Myocyte (in vitro differentiated cells): Measurements from ENCODE around the gene TXK. TPM values are rescaled to one million over a fixed set of nuclear protein-coding genes. Genes with fewer than 3 reads are reported as not detected.

ENCODE experiments used
- DNase-seq: peaks from one replicate; pipeline ENCODE4 v3.0.0-alpha.2; 2012; ENCODE audit warnings: low read depth
- total RNA-seq: library from RNA; depleted of rRNA; stranded (reverse); fragments of >200 nt; gene quantifications from 2 replicates; pipeline ENCODE4 v1.2.3, GENCODE V29; 2014

TXK gene
- total RNA-seq, 1 donor from 2014 or later: 2.7 TPM

DNA sequence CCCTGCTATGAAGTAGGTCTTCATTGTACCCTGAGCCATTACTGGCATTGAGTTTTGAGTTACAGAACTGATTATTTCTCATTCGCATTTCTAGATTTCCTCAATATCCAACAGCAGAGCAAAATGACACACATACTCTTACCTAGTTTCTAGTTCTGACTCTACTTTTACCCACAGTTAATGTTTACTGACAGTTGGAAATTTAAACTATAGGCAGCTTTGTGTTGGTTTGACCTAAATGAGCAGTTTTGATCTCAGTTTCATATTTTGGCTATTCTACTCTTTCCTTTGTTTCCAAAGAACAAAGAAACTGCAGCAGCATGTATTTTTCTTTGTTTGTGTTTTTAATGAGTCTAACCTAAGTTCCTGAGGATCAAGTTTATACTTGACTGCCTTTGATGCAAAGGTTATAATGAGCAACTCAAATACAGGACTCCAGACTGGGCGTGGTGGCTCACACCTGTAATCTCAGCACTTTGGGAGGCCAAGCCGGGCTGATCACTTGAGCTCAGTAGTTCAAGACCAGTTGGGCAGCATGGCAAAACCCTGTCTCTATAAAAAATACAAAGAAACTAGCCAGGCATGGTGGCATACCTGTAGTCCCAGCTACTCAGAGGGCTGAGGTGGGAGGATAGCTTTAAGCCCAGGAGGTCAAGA, 30.4 kb downstream of the TXK start:
- no peak for DNase-seq

DNA sequence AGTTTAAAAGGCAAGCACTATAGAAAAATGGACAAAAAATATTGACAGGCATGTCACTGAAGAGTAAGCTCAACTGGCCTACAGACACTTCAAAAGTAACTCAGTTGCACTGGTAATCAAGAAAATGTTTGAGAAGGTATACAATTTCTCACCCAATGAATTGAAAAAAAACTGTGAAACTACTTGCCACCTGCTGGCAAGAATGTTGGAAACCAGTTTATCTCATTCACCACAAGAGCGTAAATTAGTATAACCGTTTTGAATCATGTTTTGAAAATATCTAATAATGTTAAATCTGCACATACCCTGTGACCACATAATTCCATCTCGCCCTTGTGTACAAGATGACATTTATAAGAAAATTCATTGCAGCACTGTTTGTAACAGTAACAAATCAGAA, 31.7 kb downstream of the TXK start:
- no peak for DNase-seq

DNA sequence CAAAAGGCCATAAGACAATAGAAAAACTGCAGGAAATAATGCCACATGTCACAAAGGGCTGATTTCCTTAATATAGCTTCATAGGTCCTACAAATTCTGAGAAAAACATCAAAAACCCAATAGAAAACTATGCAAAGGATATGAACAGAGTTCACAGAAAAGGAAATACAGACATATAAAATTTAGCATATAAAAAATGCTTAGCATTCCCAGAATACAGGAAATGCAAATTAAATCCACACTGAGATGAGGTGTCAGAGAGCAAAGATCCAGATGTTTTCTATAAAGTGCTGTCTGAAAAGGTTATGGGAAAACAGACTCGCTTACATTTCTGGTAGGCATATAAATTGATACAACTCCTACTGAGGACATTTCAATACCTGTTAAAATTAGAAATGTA, 33.8 kb downstream of the TXK start:
- no peak for DNase-seq

DNA sequence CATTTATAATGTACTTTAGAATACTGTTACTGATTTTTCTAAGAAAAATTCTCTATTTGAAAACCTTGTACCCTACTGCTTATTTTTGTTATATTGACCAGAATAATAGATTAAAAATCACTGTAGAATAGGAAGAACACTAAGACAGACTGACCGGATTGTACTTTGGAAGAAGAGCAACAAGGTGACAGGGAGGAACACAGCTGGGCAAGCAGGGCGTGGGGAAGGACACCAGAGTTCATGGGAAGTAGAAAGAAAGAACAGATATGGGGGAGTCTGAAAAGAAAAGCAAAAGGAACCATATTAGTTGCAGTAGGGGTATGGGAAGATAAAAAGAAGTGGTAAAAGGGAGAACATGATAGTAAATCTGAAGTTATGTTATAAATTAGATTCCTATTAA, 38.6 kb downstream of the TXK start:
- no peak for DNase-seq

DNA sequence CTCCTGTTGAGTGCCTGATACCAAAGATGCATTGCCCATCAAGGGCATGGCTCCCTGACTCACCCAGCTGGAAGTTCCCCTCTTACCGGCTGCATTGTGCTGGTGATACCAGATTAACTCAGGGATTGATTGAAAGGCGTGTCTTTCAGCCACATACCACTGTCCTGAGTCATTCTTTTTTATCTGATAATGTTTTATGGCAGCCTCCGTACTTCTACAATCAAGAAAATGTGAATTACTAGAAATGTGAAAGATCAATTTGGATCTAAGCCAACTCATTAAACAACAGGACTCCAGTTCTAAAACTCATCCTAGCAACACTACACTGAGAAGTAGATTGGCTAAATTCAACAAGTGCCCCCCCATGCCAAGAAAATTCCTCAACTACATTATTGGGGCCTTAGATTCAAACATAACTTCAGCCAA, 40.0 kb downstream of the TXK start:
- peak; percentile 34 for DNase-seq

DNA sequence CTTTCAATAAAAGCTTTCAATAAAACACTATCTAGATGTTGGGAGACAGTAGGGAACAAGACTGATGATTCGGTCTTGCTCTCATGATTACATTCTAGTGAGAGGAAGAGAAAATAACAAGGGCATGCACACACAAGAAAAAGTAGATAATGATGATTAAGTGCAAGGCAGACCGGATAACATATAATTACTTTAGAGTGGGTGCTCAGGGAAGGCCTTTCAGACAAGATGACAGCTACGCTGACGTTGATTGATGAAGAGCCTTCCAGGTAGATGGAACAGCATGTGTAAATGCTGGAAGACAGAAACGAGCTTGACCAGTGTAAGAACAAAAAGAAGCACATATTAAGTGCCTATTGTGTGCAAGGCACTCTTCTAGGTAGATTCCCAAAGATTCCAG, 43.4 kb downstream of the TXK start:
- no peak for DNase-seq

DNA sequence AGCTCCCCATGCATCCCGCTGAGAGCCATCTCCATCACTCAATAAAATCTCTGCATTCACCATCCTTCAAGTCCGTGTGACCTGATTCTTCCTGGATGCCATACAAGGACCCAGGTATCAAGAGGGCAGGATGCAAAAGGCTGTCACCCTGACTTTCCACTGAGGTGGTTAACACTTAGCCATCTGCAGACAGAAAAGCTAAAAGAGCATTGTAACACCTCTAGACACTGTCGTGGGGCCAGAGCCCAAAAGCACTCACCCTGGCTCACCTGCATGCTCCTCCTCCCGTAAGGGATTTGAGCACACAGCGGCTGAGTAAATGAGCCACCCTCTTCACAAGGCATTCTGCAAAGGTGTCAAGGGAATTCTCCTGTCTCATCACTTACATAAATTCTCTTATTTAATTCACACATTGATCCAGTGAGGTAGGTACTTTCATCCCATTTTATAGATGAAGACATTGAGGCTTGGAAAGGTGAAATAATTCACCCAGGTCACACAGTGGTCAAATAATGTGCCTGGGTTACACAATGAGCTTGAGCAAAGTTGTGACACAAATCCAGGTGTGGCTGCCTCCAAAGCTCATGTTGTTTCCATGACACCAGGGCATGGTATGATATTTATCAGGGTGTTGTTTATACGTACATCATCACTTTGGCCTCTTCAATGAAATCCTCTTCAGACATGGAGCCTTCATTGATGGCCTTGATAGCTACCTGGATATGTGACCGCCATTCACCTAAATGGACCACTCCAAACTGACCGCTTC, 48.0 kb downstream of the TXK start:
- no peak for DNase-seq

DNA sequence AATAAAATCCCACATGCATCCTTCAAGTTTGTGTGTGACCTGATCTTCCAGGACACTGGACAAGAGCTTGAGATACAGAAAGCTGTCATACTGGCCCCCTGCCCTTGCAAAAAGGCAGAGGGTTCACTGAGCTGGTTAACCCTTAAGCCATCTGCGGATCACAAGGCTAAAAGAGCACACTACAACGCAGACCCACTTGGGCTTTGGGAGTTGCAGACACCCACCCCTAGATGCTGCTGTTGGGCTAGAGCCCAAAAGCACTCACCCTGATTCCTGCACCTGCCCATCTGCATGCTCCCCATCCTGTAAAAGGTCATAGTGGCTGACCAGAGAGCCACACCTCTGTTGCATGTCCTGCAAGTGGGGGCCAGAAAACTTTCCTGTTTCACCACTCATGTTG, 51.1 kb downstream of the TXK start:
- DNase-seq: no peak

DNA sequence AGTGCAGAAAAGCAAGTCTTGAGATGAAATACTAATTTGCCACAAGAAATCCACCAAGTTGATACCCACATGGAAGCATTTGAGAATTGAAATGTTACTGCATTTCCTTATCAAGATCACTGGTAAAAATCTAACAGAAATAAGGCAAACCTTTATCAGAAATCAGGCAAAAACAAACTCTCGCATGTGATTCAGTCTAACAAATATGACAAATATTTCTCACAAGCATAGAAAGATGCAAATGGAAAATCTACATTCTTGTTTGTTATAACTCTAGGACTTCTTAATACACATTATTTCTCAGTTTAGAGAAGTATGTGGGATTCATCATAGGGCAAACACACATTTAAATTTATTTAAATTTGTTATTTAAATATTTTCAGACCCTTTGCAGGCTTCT, 52.9 kb downstream of the TXK start:
- DNase-seq: no peak

DNA sequence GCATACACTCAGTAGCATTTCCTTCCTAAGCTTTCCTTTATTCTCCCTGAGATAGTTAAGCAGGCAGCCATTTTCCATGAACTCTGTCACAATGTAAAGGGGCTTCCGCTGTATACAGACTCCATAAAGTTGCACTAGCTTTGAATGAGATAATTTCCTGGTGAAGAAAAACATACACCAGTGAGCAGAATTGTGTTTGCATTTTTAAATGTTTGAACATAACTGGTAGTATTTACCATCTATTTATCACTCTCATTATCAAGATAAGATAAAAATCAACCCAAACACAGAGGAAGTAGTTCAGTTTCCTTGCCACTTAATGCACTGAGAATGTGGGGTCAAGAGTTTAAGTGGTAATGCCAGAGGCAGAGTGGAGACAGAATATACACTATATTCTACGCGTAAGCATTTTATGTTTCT, 54.1 kb downstream of the TXK start:
- DNase-seq: no peak

DNA sequence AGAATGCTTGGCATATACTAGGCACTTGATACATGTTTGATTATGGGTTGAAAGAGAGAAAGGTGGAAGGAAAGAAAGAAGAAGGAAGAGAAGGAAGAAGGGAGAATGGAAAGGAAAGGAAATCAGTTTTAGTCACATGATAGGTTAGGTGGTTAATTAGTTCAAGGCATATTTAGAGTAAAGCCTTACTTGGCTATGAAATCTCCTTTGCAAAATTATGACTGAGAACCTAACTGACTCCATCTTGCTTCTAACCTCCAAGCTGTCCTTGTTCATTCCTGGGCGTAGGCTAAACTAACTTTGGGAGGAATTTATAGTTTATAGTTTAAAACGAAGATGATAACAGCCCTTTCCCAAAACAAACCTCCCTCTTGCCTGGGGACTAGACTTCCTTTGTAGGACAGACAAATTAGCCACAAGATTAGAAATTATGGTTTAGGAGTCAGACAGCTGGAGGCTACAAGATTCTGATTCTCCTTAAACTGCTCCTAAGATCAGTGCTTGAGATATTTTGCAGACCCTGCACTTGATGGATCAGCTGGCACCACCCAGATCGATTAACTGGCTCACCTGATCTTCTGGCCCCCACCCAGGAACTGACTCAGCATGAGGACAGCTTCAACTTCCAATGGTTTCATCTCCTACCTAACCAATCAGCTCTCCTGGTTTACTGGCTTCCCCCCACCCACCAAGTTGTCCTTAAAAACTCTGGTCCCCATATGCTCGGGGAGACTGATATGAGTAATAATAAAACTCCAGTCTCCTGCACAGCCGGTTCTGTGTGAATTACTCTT, 55.0 kb downstream of the TXK start:
- DNase-seq: no peak

DNA sequence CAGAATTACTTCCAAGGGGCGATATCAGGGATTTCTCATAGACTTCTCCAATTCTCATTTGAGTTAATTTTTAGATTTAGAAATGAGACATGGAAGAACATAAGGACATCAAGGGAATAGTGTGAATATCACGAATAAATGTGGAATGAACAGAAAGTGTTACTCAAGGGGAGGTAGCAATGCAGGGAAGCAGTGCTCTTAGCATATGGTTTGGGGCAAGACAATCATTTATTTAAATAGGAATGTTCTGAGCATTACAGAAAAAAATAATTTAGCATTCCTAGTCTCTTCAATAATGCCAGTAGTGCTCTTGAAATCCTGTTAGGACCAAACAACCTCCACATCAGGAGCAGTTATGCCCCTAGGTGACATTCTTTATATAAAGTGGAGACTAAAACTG, 55.6 kb downstream of the TXK start:
- DNase-seq: no peak

DNA sequence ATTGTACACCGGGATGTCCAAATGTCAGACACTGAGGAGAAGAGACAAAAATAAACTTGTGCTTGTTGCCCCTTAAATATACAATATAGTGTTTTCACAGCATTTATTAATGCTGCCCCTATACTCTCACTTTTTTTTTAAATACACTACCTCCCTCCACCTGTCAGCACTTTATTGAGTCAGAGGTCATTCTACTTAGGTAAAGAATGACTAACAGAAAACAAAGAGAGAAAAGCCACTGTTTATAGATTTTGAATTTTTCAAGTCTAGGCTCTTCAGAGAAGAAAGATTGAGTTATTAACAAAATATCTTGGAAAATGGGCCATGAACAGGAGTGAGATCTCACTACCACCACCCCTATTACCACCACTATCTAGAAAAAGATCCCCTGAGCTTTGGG, 59.4 kb downstream of the TXK start:
- no peak for DNase-seq

DNA sequence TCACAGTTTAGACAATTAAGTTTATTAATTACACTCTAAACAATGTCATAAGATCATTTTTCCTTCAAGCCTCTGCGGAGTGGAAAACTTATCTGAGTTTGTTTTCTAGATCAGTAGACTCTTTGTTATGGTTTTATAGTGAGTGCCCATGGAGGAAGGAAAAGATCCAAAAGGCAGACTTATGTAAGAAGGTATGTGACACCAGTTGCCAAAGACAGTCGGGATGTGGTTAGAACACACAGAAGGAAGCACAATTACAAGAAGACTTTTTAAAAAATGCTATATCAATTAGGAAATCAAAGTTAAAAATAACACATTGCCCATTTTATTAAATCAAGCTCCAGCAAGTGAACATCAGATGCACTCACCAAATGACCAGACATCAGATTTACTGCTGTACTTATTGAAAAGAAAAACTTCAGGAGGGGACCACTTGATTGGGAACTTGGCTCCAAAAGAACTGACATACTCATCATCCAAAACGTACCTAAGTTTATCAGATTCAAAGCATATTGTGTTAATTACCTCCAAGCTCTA, 60.4 kb downstream of the TXK start:
- no peak for DNase-seq

DNA sequence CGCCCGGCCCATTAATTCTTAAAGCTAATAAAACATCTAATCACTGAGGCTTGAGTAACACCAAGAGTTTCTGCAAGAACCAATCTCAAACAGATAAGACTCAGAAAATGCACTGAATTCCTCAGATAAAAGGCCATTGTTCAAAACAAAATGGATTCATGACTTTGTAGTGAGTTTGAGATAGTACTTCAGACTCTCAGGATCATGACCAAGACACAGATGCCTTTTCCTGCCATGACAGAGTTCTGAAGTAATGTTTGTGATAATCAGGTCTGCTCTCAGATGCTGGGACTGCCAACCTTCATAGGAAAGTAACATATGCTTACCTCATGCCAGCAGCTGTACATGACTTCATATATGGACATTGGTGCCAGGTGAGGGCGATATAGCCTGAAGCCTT, 62.9 kb downstream of the TXK start:
- DNase-seq: no peak

DNA sequence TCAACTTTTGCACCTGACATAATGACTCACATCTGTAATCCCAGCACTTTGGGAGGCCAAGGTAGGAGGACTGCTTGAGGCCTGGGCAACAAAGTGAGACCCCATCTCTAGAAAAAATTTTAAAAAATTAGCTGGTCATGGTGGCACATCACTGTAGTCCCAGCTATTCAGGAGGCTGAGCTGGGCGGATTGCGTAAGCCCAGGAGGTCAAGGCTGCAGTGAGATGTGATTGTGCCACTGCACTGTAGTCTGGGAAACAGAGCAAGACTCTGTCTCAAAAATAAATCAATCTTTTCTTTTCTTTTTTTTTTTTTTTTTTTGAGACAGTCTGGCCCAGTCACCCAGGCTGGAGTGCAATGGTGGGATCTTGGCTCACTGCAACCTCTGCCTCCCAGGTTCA, 65.0 kb downstream of the TXK start:
- DNase-seq: no peak

DNA sequence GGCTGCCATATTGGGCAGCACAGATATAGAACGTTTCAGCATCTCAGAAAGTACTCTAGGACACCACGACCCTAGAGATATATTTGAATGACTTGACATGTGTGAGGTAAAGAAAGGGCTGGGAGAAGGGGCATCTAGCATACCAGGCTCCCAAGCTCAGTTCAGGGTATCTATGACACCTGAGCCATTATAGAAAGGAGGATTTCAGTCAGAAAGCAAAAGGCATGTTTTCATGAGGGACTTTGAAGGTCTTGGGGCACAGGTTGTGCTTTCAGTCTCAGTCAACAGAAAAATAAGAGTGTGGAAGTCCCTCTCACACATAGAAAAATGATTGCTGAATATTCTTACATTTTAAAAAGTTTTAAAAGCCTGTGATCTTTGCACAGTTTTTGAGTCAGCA, 65.9 kb downstream of the TXK start:
- DNase-seq: no peak

DNA sequence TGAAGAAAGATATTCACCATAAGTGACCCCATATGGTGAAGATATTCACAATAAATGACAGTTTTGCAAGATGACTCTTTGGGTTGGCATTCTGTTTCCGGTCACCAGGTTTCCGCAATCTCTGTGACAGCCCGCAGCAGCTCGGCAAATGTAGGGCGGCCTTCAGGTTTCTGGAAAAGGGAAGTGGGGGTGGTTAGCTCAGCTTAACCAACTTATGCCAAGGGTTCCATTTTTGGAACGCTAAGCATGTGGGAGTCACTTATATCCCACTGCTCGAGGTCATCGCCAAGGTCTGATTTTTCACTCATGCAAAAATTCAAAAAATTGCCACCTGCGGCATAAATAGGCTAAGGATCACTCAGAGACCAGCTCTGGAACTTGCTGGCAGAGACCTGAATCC, 66.5 kb downstream of the TXK start:
- DNase-seq: no peak

DNA sequence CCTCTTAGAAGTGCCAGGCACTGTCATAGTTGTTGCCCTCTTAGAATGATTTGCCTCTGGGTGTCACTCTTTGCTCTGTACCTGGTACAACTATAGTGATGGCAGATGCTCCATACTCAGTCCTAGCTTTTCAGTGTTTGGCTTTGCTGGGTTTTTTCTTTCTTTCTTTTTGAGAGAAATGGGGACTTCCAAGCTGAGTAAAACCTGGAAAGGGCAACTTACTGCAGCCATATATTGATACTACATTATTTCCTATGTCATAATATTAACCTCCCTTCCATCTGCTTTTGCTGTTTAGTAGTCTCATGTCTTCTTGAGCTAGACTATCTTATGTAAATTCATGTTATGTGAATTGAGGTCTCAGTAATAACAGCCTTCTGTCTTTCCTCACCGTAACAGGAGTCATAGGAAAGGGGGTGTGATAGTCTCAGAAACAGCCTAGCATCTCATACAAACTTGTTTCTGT, 68.4 kb downstream of the TXK start:
- no peak for DNase-seq

DNA sequence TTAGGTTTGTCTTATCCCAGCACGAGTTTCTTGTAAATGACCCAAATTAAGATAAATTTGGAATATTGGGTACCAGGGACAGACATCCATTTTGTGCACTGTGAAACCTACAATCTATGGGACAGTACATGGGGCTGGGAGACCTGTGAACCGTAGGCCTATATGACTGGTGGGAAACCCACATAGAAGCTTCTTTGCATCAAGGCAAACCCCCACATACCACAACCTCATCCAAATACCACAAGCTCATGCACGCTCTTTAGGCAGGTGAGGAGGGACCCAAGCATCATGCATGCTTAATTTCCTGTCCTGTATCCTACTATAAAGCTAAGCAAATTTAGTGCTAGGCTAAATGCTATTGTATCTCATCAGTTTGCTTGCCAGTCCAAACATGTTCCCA, 69.7 kb downstream of the TXK start:
- DNase-seq: no peak

DNA sequence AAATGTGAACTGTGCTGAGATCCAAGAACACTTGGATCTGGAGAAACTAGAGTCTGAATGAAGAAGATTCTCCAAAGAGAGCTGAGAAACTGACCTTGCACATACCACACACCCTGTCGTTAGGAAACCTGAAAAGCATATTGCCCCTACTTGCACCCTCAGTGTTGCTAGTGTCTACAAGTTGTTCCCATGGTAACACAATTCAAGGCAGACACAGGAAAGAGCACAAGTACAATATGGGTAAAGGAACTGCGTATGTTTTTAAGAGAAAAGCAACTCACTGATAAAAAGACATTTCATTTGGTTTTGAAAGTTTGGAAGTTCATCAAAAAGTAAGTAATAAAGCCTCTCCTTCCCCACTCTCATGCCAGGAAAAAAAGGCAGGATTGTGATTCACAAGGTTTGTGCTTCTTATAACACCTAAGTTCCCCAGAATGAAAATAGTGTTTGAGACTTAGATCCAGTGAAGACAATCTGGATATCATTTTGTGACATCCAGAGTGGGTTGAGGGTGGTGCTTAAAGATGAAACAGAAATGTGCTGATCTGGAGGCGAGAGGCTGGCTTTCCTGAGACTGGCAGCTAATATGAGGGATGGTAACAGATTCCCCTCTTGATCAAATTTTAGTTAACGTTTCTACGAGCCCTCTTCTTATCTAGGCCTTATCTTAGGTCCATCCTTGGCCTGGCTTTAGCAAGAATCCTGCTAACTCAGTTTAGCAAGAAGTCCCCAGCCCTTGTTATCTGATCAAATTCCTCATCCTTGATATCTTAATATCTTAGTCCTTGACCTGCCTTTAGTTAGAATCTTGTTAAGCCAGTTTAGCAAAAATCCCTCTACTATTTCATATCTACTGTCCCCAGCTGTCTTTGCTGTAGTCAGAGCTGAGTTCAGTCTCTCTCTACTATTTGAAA, 75.2 kb downstream of the TXK start:
- no peak for DNase-seq
